Psoas muscle (tissue), 8 donors: Measurements from ENCODE around the gene RLF. TPM values are rescaled to one million over a fixed set of nuclear protein-coding genes. Genes with fewer than 3 reads are reported as not detected.

Experiments
- ATAC-seq, 4 donors: fragments of 200-7000 bp; cut with Tn5 transposase; one replicate each; pipeline ENCODE4 v1.9.1; 2020; ENCODE audit warnings: moderate library complexity in 3 of 4, mild to moderate bottlenecking in 2 of 4
- DNase-seq, 2 donors: peaks; one replicate each; pipeline ENCODE4 v3.0.0-alpha.2; 2020
- H3K27ac ChIP-seq: fragments of 200-600 bp; one replicate; pipeline ENCODE4 v1.8.0; 2022
- H3K27me3 ChIP-seq, 3 donors: fragments of 200-600 bp in 1 of 3; one replicate each; pipeline versions ENCODE4 v1.6.1 to v1.8.0; 2013 to 2022; ENCODE audit warnings: low read length in 2 of 3, mild to moderate bottlenecking in 2 of 3, moderate library complexity in 1 of 3; ENCODE audit not compliant: insufficient read depth in 3 of 3
- H3K36me3 ChIP-seq, 2 donors: fragments of 200-600 bp in 1 of 2; one replicate each; pipeline versions ENCODE4 v1.6.1 to v1.8.0; 2013 to 2022; ENCODE audit warnings: low read depth in 1 of 2, mild to moderate bottlenecking in 1 of 2, moderate library complexity in 1 of 2; ENCODE audit not compliant: insufficient read depth in 1 of 2
- H3K4me1 ChIP-seq: fragments of 200-600 bp; one replicate; pipeline ENCODE4 v1.8.0; 2022
- H3K4me3 ChIP-seq: fragments of 200-600 bp; one replicate; pipeline ENCODE4 v1.8.0; 2022; ENCODE audit warnings: mild to moderate bottlenecking
- H3K9me3 ChIP-seq: fragments of 200-600 bp; one replicate; pipeline ENCODE4 v1.8.0; 2022
- WGBS, 3 donors: extraction: QIAGEN DNeasy Blood & Tissue Kit; methylation state at CpG; one replicate each; pipeline versions ENCODE4 v1.1.6 to v1.1.7; 2013; 5-methylcytosine and 5-hydroxymethylcytosine counted together
- intact Hi-C, 2 donors: fragments of 100-400 bp; cut with DNase I; formaldehyde crosslinking; loops; one replicate each; pipeline versions ENCODE4 v1.11.0 to v1.14.2; 2022
- polyA plus RNA-seq, 3 donors: library from polyadenylated mRNA; stranded (reverse); fragments of 200-250 nt; gene quantifications; one replicate each; pipeline ENCODE4 v1.2.3, GENCODE V29; 2013
- total RNA-seq, 4 donors: library from RNA; stranded (reverse); fragmentation: NEBNext Ultra II Directional in 2 of 4; extraction: Animal tissue kit (Norgen Biotek cat#: 25700) in 2 of 4; gene quantifications; one replicate each; pipeline versions ENCODE4 v1.2.1 to v1.2.4, GENCODE V29; 2021 to 2023
- TF ChIP-seq, protein P1 (sequence below): fragments of 200-600 bp; IDR thresholded peaks from one replicate; pipeline ENCODE4 v1.8.0; 2022; ENCODE audit warnings: antibody characterized with exemption
- donor health status: healthy with polysubstance abuse.
- donor health status: DM: no; HTN: no; CAD: no; lungs with moderate emphysema.
- donor health status: Bipolar disorder and iron deficiency.
- donor health status: healthy.
- donor health status: DM: yes; HTN: yes; CAD: no.
- donor health status: DM: no; HTN: no; CAD: no.
- donor health status: DM: no; HTN: no; CAD: no.
- donor health status: DM: yes; HTN: yes; CAD: no.

Gene RLF
- total and polyA plus RNA-seq, 7 donors, result 4.5 to 16.4 (median 10.3) TPM

DNA sequence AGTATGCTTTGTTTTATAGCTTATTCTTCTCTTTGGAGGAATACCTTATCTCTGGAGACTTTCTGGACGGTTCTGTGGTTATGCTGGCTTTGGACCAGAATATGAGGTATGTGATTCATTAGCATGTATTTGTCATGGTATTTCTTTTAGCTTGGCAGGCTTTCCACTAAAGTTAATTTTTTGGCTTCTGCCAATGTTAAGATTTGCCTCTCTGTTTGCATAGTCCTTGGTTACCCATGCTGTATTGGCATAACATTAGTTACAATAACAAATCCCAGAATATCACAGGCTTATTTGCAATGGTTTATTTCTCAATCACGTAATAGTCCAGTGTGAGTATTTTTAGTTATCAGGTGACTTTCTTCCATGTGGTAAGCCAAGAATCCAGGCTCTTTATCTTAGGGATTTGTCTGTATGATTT lies 106.6 kb downstream of the RLF start:
- peaks cover 0 to 82% of the 10 kb centered on the region in 2 donors for H3K36me3 ChIP-seq
- H3K27me3 ChIP-seq, result no peaks in the 10 kb centered on the region
- TF ChIP-seq, protein P1, sequence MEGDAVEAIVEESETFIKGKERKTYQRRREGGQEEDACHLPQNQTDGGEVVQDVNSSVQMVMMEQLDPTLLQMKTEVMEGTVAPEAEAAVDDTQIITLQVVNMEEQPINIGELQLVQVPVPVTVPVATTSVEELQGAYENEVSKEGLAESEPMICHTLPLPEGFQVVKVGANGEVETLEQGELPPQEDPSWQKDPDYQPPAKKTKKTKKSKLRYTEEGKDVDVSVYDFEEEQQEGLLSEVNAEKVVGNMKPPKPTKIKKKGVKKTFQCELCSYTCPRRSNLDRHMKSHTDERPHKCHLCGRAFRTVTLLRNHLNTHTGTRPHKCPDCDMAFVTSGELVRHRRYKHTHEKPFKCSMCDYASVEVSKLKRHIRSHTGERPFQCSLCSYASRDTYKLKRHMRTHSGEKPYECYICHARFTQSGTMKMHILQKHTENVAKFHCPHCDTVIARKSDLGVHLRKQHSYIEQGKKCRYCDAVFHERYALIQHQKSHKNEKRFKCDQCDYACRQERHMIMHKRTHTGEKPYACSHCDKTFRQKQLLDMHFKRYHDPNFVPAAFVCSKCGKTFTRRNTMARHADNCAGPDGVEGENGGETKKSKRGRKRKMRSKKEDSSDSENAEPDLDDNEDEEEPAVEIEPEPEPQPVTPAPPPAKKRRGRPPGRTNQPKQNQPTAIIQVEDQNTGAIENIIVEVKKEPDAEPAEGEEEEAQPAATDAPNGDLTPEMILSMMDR, result no peak
- DNase-seq (no peak), ATAC-seq (peak; percentile 70 to 86 (median 80))
- intact Hi-C loops, result no loop called here
- WGBS, 3 donors, result 27 to 43% (median 30%) methylated on average over 2 of the region's 2 CpGs
- H3K4me3 ChIP-seq, result no peak overlapping the region
- peaks cover 28% of the 10 kb centered on the region for H3K4me1 ChIP-seq
- no peaks in the 10 kb centered on the region for H3K9me3 ChIP-seq
- peak overlapping the region; percentile 69 for H3K27ac ChIP-seq

DNA sequence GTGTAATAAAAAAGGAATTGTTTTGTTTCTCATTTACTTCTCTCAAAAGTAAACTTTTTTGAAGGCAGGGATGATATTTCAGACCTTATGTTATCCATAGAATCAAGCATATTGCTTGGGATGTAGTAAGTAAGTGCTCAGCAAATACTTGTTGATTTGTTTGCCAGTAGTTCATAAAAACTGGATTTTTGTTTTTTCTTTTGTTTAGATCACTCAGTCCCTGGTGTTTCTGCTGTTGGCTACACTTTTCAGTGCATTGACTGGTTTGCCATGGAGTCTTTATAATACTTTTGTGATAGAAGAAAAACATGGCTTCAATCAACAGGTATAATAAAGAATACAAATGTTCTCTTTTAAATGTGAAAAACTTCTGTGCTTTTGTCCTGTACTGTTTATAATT lies 107.0 kb downstream of the RLF start:
- TF ChIP-seq, protein P1, result no peak
- DNase-seq, result no peak
- Histone ChIP-seq H3K27me3 (no peaks in the 10 kb centered on the region), H3K36me3 (peaks cover 0 to 82% of the 10 kb centered on the region in 2 donors), H3K4me1 (peaks cover 23% of the 10 kb centered on the region), H3K9me3 (no peaks in the 10 kb centered on the region), H3K27ac (peak overlapping the region; percentile 69), H3K4me3 (no peak overlapping the region)
- intact Hi-C loops, result no loop called here
- ATAC-seq, result no peak

DNA sequence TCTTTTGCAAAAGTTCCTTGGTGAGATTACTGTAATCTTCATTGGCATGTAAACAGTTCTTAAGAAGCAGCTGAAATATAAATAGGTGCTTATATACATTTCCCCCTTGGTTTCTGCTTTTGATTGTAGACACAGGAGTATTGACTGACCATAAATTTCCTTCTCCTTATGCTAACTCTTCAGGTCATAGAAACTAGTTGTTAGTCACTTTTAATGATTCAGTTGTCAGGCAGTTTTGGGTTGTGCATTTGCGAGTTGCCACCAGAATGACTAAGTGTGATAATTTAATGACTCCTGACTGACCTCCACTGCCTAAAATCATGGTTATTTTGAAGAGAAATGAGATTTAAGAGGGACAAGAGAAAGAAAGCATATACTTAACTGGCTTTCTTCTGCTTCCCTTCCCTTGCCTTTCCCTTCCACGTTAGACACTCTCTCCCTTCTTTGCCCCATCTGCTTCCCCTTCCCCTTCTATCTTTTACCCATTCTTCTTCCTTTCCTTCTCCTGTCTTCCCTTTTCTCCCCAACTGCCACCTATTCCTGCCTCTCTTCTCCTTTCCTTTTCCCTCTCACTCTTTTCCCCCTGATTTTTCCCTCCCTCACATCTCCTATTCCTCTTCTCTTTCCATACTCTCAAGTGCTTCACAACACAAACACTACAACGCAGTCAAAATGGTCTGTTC lies 109.1 kb downstream of the RLF start:
- peaks cover 0 to 89% of the 10 kb centered on the region in 2 donors for H3K36me3 ChIP-seq
- no peaks in the 10 kb centered on the region for H3K9me3 ChIP-seq
- ATAC-seq (no peak), DNase-seq (no peak)
- intact Hi-C loops, result no loop called here
- no peaks in the 10 kb centered on the region for H3K27me3 ChIP-seq
- peaks cover 17% of the 10 kb centered on the region for H3K4me1 ChIP-seq
- 57 to 66% (median 62%) methylated on average over 3 of the region's 3 CpGs for WGBS, 3 donors
- H3K4me3 ChIP-seq, result no peak overlapping the region
- TF ChIP-seq, protein P1, result no peak
- H3K27ac ChIP-seq, result no peak overlapping the region

DNA sequence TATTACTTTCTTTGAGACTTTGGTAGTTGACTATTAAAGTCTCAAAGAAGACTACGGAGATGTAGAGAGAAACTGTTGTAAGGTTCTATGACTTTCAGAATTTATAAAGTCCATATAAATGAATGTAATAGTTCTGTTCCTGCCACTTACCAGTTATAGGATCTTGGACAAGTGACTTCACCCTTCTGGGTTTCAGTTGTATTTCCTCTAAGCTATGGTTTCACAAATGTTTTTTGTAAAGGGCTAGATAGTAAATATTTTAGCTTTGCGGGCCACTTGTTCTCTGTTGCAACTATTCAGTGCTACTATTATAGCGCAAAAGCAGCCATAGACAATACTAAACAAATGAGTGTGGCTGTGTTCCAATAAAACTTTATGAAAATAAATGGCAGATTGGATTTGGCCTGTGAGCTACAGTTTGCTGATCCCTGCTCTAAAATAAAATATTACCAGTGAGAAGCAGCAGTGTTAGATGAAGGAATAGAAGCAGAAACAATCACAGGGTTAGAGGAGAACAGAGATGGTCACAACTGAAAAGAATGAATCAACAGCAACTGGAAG lies 111.5 kb downstream of the RLF start:
- H3K4me3 ChIP-seq, result no peak overlapping the region
- peaks cover 15% of the 10 kb centered on the region for H3K4me1 ChIP-seq
- H3K9me3 ChIP-seq, result no peaks in the 10 kb centered on the region
- intact Hi-C loops, result no loop called here
- H3K27ac ChIP-seq, result no peak overlapping the region
- DNase-seq (no peak), ATAC-seq (no peak)
- TF ChIP-seq, protein P1, result no peak
- peaks cover 0 to 95% of the 10 kb centered on the region in 2 donors for H3K36me3 ChIP-seq
- no peaks in the 10 kb centered on the region for H3K27me3 ChIP-seq
- 95 to 98% (median 98%) methylated on average over 3 of the region's 3 CpGs for WGBS, 3 donors
